ENCODE results near the gene ADSS1.

DNA sequence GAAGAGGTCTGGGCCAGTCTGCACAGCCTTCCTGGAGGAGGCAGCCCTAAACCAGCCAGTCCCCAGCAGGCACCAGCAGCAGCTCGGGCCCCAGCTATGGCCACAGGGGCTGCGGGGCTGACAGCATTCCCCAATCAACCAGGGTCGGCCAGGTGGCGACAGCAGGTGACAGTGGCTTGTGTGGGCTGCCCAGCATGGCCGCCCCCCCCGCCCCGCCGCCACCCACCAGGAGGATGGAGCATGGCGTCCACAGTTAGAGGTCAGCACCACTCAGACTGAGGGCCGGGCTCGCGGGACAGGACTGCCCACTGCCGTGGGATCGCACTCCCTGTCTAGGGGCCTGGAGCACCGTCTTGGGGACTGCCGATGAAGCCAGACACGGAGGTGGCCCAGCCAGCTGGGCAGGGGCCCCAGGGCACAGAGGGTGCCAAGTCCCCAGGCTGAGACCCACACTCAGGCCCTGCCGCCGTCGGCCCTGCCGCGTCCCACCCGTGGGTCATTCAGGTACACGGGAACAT is 56.5 kb downstream of the ADSS1 start:
- TF ChIP-seq, protein P1, sequence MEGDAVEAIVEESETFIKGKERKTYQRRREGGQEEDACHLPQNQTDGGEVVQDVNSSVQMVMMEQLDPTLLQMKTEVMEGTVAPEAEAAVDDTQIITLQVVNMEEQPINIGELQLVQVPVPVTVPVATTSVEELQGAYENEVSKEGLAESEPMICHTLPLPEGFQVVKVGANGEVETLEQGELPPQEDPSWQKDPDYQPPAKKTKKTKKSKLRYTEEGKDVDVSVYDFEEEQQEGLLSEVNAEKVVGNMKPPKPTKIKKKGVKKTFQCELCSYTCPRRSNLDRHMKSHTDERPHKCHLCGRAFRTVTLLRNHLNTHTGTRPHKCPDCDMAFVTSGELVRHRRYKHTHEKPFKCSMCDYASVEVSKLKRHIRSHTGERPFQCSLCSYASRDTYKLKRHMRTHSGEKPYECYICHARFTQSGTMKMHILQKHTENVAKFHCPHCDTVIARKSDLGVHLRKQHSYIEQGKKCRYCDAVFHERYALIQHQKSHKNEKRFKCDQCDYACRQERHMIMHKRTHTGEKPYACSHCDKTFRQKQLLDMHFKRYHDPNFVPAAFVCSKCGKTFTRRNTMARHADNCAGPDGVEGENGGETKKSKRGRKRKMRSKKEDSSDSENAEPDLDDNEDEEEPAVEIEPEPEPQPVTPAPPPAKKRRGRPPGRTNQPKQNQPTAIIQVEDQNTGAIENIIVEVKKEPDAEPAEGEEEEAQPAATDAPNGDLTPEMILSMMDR (optimal IDR thresholded peaks at IDR 0.05 in 1 of 3, IDR thresholded peaks at IDR 0.05 in 1 of 3, conservative IDR thresholded peaks at IDR 0.05 in 1 of 3; ENCODE audit: extremely low read depth in 1 of 3, insufficient read depth in 2 of 3, low read length in 3 of 3): no peak
- no peak for TF ChIP-seq EZH2 (IDR thresholded peaks at IDR 0.05; ENCODE audit: low read length)

Data from keratinocyte (primary cell).